HCT116 (cell line): ENCODE data around the gene HDHD3.

ENCODE experiments used
- CEBPB ChIP-seq: IDR thresholded peaks from 2 replicates; pipeline ENCODE4 v1.6.1; 2012; ENCODE audit warnings: low read depth
- SIN3A ChIP-seq: IDR thresholded peaks from 2 replicates; pipeline ENCODE4 v1.6.1; 2012; ENCODE audit warnings: low read depth
- ZNF274 ChIP-seq: fragments of 200-500 bp; sonication (Bioruptor generic); IDR thresholded peaks from 2 replicates; pipeline ENCODE4 v1.6.1; 2014; ENCODE audit warnings: mild to moderate bottlenecking, low read depth, low read length, inconsistent platforms
- TF ChIP-seq, protein P1 (sequence below), 3 experiments: fragments of 200-600 bp in 1 of 3; sonication (generic) in 1 of 3; IDR thresholded peaks in 2 of 3; conservative IDR thresholded peaks in 1 of 3; 2 replicates each; pipeline ENCODE4 v1.5.1; 2012 to 2017; ENCODE audit warnings: low read depth in 2 of 3, low read length in 2 of 3, antibody characterized with exemption in 1 of 3, borderline replicate concordance in 1 of 3, control low read depth in 1 of 3, mild to moderate bottlenecking in 1 of 3, mixed read lengths in 1 of 3, mixed run types in 1 of 3, moderate library complexity in 1 of 3; ENCODE audit not compliant: insufficient read depth in 1 of 3
- TF ChIP-seq, protein P2 (sequence below): IDR thresholded peaks from 2 replicates; pipeline ENCODE4 v1.6.1; 2012; ENCODE audit warnings: low read depth

DNA sequence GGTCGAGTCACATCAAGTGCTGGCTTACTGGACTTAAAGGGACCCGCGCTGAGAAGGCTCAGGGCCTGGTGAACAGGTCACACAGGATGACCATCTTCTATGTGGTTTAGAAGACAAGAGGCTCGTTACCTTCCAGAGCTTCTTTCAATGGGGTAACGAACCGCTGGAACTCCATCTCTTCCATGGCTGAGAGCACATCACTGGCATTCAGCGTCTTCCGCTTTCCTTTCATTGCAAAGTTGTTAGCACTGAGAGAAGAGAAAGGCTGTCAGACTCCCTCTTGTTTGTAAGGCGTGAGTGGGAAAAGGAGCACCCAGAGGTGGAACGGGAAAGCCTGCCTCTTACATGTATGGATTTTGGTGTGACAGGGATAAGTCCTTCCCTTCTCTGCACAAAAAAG is 32.7 kb upstream of the HDHD3 start:
- TF ChIP-seq, protein P1, sequence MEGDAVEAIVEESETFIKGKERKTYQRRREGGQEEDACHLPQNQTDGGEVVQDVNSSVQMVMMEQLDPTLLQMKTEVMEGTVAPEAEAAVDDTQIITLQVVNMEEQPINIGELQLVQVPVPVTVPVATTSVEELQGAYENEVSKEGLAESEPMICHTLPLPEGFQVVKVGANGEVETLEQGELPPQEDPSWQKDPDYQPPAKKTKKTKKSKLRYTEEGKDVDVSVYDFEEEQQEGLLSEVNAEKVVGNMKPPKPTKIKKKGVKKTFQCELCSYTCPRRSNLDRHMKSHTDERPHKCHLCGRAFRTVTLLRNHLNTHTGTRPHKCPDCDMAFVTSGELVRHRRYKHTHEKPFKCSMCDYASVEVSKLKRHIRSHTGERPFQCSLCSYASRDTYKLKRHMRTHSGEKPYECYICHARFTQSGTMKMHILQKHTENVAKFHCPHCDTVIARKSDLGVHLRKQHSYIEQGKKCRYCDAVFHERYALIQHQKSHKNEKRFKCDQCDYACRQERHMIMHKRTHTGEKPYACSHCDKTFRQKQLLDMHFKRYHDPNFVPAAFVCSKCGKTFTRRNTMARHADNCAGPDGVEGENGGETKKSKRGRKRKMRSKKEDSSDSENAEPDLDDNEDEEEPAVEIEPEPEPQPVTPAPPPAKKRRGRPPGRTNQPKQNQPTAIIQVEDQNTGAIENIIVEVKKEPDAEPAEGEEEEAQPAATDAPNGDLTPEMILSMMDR (IDR thresholded peaks at IDR 0.05 in 2 of 3, conservative IDR thresholded peaks at IDR 0.05 in 1 of 3; ENCODE audit: borderline replicate concordance in 1 of 3, insufficient read depth in 1 of 3, low read depth in 2 of 3, low read length in 2 of 3) = no peak
- TF ChIP-seq, protein P2, sequence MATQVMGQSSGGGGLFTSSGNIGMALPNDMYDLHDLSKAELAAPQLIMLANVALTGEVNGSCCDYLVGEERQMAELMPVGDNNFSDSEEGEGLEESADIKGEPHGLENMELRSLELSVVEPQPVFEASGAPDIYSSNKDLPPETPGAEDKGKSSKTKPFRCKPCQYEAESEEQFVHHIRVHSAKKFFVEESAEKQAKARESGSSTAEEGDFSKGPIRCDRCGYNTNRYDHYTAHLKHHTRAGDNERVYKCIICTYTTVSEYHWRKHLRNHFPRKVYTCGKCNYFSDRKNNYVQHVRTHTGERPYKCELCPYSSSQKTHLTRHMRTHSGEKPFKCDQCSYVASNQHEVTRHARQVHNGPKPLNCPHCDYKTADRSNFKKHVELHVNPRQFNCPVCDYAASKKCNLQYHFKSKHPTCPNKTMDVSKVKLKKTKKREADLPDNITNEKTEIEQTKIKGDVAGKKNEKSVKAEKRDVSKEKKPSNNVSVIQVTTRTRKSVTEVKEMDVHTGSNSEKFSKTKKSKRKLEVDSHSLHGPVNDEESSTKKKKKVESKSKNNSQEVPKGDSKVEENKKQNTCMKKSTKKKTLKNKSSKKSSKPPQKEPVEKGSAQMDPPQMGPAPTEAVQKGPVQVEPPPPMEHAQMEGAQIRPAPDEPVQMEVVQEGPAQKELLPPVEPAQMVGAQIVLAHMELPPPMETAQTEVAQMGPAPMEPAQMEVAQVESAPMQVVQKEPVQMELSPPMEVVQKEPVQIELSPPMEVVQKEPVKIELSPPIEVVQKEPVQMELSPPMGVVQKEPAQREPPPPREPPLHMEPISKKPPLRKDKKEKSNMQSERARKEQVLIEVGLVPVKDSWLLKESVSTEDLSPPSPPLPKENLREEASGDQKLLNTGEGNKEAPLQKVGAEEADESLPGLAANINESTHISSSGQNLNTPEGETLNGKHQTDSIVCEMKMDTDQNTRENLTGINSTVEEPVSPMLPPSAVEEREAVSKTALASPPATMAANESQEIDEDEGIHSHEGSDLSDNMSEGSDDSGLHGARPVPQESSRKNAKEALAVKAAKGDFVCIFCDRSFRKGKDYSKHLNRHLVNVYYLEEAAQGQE = no peak
- no peak for TF ChIP-seq CEBPB
- no peak for TF ChIP-seq ZNF274
- TF ChIP-seq SIN3A = no peak
